ENCODE measurements around the gene STIMATE. TPM values are rescaled to one million over a fixed set of nuclear protein-coding genes. Genes with fewer than 3 reads are reported as not detected.

The STIMATE gene
- total RNA-seq, 1 experiment from 2014 or later = 13.5 TPM

- Histone ChIP-seq H3K4me1 (peaks cover 9% of the 10 kb centered on the region; the same call in 1 of the 2 replicates), H3K36me3 (ENCODE audit: control insufficient read depth, insufficient read depth, low read length) (no peaks in the 10 kb centered on the region), H3K4me3 (ENCODE audit: low read depth, low read length) (no peak overlapping the region), H3K27me3 (replicated peaks; ENCODE audit: control insufficient read depth, insufficient read depth, low read length) (no peaks in the 10 kb centered on the region), H3K9me3 (no peaks in the 10 kb centered on the region)
- Mint-ChIP-seq H3K9me3 (ENCODE audit: unreplicated experiment) (no peaks in the 10 kb centered on the region), H3K27me3 (ENCODE audit: insufficient read depth, unreplicated experiment) (no peaks in the 10 kb centered on the region), H3K36me3 (ENCODE audit: insufficient read depth, unreplicated experiment) (peaks cover 9% of the 10 kb centered on the region), H3K4me3 (ENCODE audit: unreplicated experiment) (no peak overlapping the region), H3K27ac (ENCODE audit: unreplicated experiment) (no peak overlapping the region), H3K4me1 (ENCODE audit: low read depth, unreplicated experiment) (peaks cover 6% of the 10 kb centered on the region)
- POLR2A ChIA-PET = no interaction called here
- no peak for TF ChIP-seq CTCF (IDR thresholded peaks at IDR 0.05; ENCODE audit: insufficient read depth in 1 of 2, low read depth in 1 of 2, low read length in 1 of 2, severe bottlenecking in 1 of 2, unreplicated experiment in 1 of 2)
- CTCF ChIA-PET = interaction anchor here (1.2 kb wide), 1 partner anchor 18 kb away, joined by 4 read pairs; no protein-coding TSS in a partner anchor
- DNase-seq = no peak
- intact Hi-C loops (cut with micrococcal nuclease; ENCODE audit: unreplicated experiment) = no loop called here
- no TSS peak for BruUV-seq (replicated peaks)
Observed at GRCh38 chr3:52838561-52839267, 58.6 kb downstream of the STIMATE start.

- H3K4me3 Mint-ChIP-seq (ENCODE audit: unreplicated experiment) = no peak overlapping the region
- Histone ChIP-seq H3K4me3 (ENCODE audit: low read depth, low read length) (no peak overlapping the region), H3K36me3 (ENCODE audit: control insufficient read depth, insufficient read depth, low read length) (no peaks in the 10 kb centered on the region), H3K4me1 (peaks cover 9% of the 10 kb centered on the region; the same call in 1 of the 2 replicates), H3K9me3 (no peaks in the 10 kb centered on the region), H3K27me3 (replicated peaks; ENCODE audit: control insufficient read depth, insufficient read depth, low read length) (no peaks in the 10 kb centered on the region)
- H3K27ac Mint-ChIP-seq (ENCODE audit: unreplicated experiment) = no peak overlapping the region
- H3K9me3 Mint-ChIP-seq (ENCODE audit: unreplicated experiment) = no peaks in the 10 kb centered on the region
- no peak for TF ChIP-seq CTCF (IDR thresholded peaks at IDR 0.05; ENCODE audit: insufficient read depth in 1 of 2, low read depth in 1 of 2, low read length in 1 of 2, severe bottlenecking in 1 of 2, unreplicated experiment in 1 of 2)
- ChIA-PET POLR2A (no interaction called here), CTCF (interaction anchor here (0.5 kb wide), 1 partner anchor 513 kb away, joined by 15 read pairs; no protein-coding TSS in a partner anchor)
- no peaks in the 10 kb centered on the region for H3K27me3 Mint-ChIP-seq (ENCODE audit: insufficient read depth, unreplicated experiment)
- intact Hi-C loops (cut with micrococcal nuclease; ENCODE audit: unreplicated experiment) = no loop called here
- peaks cover 6% of the 10 kb centered on the region for H3K4me1 Mint-ChIP-seq (ENCODE audit: low read depth, unreplicated experiment)
- H3K36me3 Mint-ChIP-seq (ENCODE audit: insufficient read depth, unreplicated experiment) = peaks cover 7% of the 10 kb centered on the region
- no peak for DNase-seq
- BruUV-seq (replicated peaks) = no TSS peak
Observed at GRCh38 chr3:52836986-52837385, 60.4 kb downstream of the STIMATE start.

- CTCF ChIA-PET = no interaction called here
Observed at GRCh38 chr3:52836471-52836845, 60.9 kb downstream of the STIMATE start.

More at GRCh38 chr3:52836471-52836845, 60.9 kb downstream of the STIMATE start:
- Mint-ChIP-seq H3K36me3 (ENCODE audit: insufficient read depth, unreplicated experiment) (peaks cover 4% of the 10 kb centered on the region), H3K4me1 (ENCODE audit: low read depth, unreplicated experiment) (peaks cover 6% of the 10 kb centered on the region), H3K27me3 (ENCODE audit: insufficient read depth, unreplicated experiment) (no peaks in the 10 kb centered on the region), H3K4me3 (ENCODE audit: unreplicated experiment) (no peak overlapping the region), H3K27ac (ENCODE audit: unreplicated experiment) (no peak overlapping the region), H3K9me3 (ENCODE audit: unreplicated experiment) (no peaks in the 10 kb centered on the region)
- no peak for TF ChIP-seq CTCF (IDR thresholded peaks at IDR 0.05; ENCODE audit: insufficient read depth in 1 of 2, low read depth in 1 of 2, low read length in 1 of 2, severe bottlenecking in 1 of 2, unreplicated experiment in 1 of 2)
- Histone ChIP-seq H3K9me3 (no peaks in the 10 kb centered on the region), H3K4me3 (ENCODE audit: low read depth, low read length) (no peak overlapping the region), H3K4me1 (peaks cover 9% of the 10 kb centered on the region; the same call in 1 of the 2 replicates), H3K36me3 (ENCODE audit: control insufficient read depth, insufficient read depth, low read length) (no peaks in the 10 kb centered on the region), H3K27me3 (replicated peaks; ENCODE audit: control insufficient read depth, insufficient read depth, low read length) (no peaks in the 10 kb centered on the region)
- POLR2A ChIA-PET = no interaction called here
- no peak for DNase-seq
- BruUV-seq (replicated peaks) = no TSS peak
- intact Hi-C loops (cut with micrococcal nuclease; ENCODE audit: unreplicated experiment) = no loop called here
